Ramos (cell line): ENCODE results near the gene TBL3.

ENCODE experiments used
- in situ Hi-C: fragments of 300-500 bp; cut with MboI; formaldehyde crosslinking; loops from one replicate; pipeline ENCODE4 v1.14.3; 2022; ENCODE audit warnings: low sequenced_read_pairs; ENCODE audit not compliant: unreplicated experiment

The TBL3 gene

DNA sequence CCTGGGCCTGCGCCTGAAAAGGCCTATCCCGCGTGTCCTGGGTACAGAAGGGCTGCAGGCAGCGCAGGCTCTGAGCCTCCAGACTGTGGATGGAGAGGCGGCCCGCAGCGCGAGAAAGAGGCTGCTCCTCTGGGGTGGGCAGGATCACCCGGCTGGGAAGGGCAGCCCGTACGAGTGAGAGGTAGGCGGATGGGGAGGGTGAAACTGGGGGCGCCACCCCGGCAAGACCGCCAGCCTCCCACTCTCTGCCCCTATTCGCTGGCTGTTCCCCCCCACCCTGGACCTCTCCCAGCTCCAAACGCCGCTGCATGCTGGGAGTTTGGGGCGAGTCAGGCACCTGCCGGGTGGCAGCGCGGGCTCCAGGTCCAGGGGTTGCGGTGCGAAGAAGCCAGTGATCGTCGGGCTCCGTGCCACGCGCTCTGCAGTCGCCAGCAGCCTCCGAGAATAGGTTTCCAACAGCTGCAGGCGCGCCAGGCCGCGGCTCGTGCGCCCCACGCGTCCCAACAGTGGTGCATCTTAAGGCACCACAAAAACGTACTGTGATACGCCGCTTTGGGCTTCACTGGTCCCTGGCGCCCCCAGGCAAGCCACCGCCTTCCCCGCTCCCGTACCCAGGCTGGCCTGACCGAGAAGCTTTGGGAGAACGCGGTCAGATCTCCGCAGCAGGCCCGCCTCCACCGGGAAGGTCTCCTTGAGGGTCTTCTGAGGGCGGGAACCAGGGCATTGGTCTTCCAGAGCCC is 8.3 kb downstream of the TBL3 start:
- in situ Hi-C loops = no loop called here

DNA sequence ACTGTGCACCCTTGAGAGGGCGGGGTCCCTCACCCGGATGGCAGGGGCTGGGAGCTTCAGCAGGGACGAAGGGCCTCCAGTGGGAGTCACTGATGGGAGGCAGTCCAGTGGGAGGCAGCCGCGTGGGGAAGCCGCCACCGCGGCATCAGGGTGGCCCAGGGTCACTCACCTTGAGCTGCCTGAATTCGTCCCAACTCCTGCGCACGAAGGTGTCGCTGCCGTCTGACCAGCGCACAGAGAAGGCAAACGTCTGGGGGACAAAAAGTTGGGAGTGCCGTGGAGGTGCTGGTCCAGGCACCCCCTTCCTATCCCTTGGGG is 8.9 kb downstream of the TBL3 start:
- in situ Hi-C loops = no loop called here

- in situ Hi-C loops = no loop called here
These were observed 9.6 kb downstream of the TBL3 start, which contains the start of gene NOXO1 for GRCh38 chr16:1981398-1981836. NOXO1 (minus strand) TSS chr16:1981469; CDS start chr16:1981179, 290 bp downstream.

- in situ Hi-C loops = no loop called here
These were observed 10.2 kb downstream of the TBL3 start for GRCh38 chr16:1982013-1982433.

DNA sequence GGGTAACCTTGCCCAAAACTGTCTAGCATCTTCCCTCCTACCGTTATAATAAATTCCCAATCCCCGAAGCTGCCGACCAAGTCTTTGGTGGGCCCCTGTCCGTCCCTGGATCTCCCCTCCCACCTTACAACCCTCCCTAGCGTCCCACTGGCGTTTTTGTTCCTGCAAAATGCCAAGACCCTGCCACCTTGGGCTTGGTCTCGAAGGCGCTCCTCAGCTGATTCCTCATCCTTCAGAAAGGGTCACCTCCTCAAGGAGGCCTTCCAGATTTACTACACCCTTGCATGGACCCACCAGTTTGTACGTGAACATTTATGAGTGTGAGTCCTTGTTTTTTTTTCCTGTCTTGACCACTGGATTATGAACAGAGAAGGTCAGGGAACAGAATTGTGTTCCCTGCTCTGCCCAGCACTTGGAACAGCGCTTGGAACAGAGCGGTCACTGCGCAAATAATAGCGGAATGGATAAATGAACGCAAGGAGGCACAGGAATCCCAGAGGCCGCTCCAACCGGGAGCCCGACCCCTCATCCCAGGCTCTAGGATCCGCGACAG is 11.2 kb downstream of the TBL3 start:
- in situ Hi-C loops = no loop called here

DNA sequence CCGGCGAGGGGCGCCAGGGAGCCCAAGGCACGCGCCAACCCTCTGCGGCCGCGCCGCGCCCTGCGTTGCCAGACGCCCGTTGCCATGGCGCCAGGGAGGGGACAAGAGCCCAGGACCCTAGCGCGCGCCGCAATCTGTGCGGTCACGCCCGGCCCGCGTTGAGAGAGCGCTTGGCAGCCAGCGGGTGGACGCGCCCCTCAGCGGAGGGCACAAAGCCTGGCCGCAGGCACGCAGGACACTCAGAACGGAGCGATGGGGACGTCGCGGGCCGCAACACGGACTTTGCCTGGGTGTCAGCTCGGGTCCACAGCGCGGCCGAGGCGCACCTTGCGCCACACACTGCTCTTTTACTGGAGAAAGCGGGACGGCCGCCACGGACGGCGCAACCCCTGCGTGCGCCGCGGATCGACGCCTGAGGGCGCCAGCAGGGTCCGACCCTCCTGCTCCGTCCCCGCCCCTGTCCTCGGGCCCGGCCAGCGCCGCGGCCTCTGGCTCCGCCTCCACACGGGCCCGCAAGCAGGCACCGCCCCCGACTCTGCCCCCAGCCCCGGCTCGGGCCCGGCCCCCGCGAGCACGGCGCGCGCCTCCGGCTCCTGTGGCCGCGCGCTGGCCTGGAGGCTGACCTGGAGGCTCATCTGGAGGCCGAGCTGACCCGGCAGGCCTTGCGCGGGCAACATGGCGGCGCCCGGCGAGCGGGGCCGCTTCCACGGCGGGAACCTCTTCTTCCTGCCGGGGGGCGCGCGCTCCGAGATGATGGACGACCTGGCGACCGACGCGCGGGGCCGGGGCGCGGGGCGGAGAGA is 11.9 kb downstream of the TBL3 start, which contains the start of gene GFER:
Gene GFER, plus strand, starts transcription at position 650 of the 803 bp plus-strand sequence. Its CDS starts 26 bp downstream, at position 676.
- in situ Hi-C loops = no loop called here

GRCh38 chr16:1984347-1985225 is 12.7 kb downstream of the TBL3 start:
- in situ Hi-C loops = no loop called here

- in situ Hi-C loops = no loop called here
These were observed 13.8 kb downstream of the TBL3 start for GRCh38 chr16:1985466-1986150.

- in situ Hi-C loops = no loop called here
These were observed 15.3 kb downstream of the TBL3 start for GRCh38 chr16:1987198-1987597.

DNA sequence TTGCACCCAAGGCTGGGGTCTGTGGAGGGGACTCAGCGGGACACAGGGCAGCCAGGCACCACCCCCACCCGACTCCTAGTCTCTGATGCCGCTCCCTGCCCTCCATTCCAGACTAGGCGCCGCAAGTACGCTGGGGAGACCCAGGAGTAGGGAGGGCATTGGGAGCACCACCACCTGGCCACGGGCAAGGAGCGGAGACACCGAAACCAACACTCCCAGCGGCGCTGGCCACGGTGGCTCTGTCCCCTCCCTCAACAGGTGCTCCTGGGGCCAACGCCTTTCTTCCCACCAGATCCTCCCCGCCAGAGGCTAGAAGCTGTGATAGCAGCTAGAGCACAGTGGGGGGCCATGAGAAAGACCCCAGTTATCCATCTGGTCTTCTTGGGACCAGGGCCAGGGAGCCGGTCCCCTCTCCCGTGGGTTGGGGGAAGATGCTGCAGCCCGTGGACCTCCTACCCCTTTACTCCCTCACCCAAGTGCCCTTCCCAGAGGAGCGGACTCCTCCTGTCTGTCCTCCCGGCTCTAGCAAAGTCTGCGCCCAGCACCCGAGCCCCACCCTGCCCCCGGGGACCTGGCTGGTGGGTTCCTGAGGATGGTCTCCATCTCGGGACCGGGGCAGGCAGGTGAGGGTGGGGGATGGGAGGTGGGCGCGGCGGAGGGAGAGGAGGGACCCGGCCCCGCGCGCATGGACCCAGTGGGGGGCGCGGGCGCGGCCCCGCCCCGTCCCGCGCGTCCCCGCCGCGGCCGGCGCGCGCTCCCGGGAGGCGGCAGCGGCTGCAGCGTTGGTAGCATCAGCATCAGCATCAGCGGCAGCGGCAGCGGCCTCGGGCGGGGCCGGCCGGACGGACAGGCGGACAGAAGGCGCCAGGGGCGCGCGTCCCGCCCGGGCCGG is 17.6 kb downstream of the TBL3 start, which contains the start of gene SYNGR3:
Gene SYNGR3, plus strand, starts transcription at position 762 of the 892 bp plus-strand sequence. CDS start 133 bp downstream, outside the sequence.
- in situ Hi-C loops = no loop called here

- in situ Hi-C loops = no loop called here
These were observed 18.2 kb downstream of the TBL3 start for GRCh38 chr16:1990101-1990350.

DNA sequence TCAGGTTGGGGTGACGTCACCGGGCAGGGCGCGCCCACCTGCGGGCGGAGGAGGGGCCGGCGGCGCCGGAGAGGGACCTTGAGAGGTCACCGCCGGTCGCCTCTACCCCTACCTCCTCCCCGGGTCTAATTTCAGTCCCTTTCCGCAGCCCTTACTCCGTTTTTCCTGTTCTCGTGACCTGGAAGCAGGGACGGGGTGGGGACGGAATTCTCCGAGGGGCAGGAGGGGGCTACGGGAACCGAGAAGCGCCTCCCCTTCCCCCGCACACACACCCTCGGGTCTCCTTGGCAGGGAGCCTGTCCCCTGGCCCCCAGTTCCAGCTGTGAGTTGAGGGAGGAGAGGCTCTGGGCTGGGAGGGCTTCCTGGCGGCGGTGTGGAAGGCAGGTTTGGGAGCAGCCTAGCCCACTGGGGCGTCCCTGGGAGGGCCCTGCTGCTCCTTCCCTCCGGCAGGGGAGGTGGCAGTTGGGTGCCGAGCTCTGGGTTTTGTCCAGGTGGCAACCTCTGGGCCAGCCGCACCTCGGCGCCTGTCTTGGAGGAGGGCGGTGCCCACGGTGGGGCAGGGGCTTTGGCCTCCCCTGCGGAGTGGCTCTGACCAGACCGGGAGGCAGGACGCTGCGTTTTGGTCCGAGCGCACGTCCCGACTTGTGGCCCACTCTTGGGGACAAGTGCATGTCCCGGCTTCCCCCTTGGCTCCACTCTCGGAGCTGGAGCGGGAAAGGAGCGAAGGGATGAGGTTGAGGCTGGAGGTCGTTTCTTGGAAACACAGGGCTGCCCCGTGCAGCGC is 18.7 kb downstream of the TBL3 start:
- in situ Hi-C loops = no loop called here

DNA sequence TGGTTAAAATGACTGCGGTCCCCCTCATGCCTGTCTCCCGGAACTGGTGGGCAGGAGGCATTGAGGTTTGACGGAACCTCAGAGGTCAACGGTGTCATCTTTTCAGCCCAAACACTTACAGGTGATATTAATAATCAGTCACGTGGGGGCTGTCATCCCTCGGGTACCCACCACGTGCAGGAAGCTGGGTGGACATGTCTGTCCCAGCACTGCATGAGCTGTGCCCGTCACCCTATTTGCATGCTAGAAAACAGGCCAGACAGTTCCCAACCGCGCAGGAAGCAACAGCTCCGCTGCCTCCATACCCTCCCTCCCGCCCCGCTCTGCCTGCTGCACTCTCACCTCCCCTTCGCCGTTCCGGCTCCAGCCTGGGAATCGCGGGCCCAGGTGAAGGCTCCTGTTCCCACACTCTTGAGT is 19.3 kb downstream of the TBL3 start:
- in situ Hi-C loops = no loop called here

DNA sequence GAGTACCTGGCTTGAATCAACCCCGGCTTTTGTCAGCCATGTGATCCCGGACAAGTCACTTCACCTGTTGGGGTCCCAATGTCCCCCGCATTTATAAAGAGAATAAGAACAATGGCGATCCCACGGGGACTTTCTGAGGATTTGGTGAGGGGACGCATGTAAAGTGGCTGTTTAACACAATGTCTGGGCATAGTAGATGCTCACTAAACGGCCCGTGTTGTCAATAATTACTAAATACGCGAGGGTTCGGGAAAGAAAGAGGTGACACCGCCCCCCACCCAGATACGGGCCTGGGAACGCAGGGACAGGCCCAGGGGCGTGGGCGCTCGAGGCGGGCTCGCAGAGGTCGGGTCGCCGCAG is 19.7 kb downstream of the TBL3 start:
- in situ Hi-C loops = no loop called here

DNA sequence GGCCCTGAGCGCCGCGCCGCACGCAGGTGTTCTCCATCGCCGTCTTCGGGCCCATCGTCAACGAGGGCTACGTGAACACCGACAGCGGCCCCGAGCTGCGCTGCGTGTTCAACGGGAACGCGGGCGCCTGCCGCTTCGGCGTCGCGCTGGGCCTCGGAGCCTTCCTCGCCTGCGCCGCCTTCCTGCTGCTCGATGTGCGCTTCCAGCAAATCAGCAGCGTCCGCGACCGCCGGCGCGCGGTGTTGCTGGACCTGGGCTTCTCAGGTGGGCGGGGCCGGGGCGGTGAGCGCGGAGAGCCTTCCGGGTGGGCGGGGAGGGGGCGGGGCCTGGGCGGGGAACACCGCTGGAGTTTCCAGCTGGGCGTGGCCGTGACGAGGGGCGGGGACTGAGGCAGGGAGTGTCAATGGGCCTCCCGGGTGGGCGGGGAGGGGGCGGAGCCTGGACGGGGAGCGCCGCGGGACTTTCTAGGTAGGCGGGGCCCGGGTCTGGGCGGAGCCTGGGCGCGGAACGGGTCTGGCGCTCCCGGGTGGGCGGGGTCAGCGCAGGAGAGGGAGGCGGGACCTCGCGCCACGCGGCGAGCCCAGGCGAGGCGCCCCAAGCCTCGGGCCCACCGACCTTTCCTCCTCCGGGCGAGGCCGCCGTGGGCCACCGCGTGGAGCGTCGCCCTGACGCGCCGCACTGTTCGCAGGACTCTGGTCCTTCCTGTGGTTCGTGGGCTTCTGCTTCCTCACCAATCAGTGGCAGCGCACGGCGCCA is 20.3 kb downstream of the TBL3 start:
- in situ Hi-C loops = no loop called here

GRCh38 chr16:1992704-1993317 is 21.0 kb downstream of the TBL3 start:
- in situ Hi-C loops = no loop called here

DNA sequence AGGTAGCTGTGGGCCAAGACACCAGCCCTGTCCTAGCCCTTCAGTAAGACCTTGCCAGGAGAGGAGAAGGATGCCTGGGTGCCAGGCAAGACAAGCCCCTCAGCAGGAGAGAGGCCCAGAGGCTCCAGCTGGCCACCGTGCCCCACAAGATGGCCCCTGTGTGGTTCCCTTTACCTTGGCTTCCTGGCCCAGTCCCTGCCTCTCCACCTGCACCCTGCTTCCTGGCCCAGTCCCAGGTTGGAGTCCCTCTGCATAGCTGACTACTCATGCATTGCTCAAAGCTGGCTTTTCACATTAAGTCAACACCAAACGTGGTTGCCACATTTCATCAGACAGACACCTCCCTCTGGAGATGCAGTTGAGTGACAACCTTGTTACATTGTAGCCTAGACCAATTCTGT is 21.9 kb downstream of the TBL3 start:
- in situ Hi-C loops = no loop called here
